ENCODE results near the gene CXCL11.

Gene CXCL11

GRCh38 chr4:76036855-76037254 is 985 bp upstream of the CXCL11 start:
- TF ChIP-seq EZH2phosphoT487 (IDR thresholded peaks at IDR 0.05; ENCODE audit: low read depth) (no peak), CTCF (IDR thresholded peaks at IDR 0.05; ENCODE audit: low read depth, low read length) (peak; percentile 15; the same call in 1 of the 2 replicates)
- Histone ChIP-seq H3K4me3 (ENCODE audit: low read length) (no peak overlapping the region), H4K20me1 (ENCODE audit: insufficient read depth, low read length) (no peaks in the 10 kb centered on the region), H3K27me3 (ENCODE audit: low read depth, low read length) (no peaks in the 10 kb centered on the region), H3K9me3 (ENCODE audit: insufficient read depth, low read length) (no peaks in the 10 kb centered on the region), H3K4me1 (ENCODE audit: low read length) (peaks cover 42% of the 10 kb centered on the region), H2AFZ (ENCODE audit: low read depth, low read length) (no peak overlapping the region), H3K9ac (ENCODE audit: low read length) (no peak overlapping the region), H3K79me2 (ENCODE audit: low read length) (no peaks in the 10 kb centered on the region), H3K36me3 (replicated peaks; ENCODE audit: low read depth, low read length) (peaks cover 3% of the 10 kb centered on the region), H3K4me2 (ENCODE audit: low read length) (no peak overlapping the region), H3K27ac (ENCODE audit: low read length) (no peak overlapping the region)

GRCh38 chr4:76035141-76035540 is 729 bp downstream of the CXCL11 start:
- Histone ChIP-seq H3K4me2 (ENCODE audit: low read length) (peak overlapping the region; percentile 27), H3K4me3 (ENCODE audit: low read length) (no peak overlapping the region), H3K4me1 (ENCODE audit: low read length) (peaks cover 28% of the 10 kb centered on the region), H3K27me3 (ENCODE audit: low read depth, low read length) (no peaks in the 10 kb centered on the region), H4K20me1 (ENCODE audit: insufficient read depth, low read length) (no peaks in the 10 kb centered on the region), H3K9me3 (ENCODE audit: insufficient read depth, low read length) (no peaks in the 10 kb centered on the region), H3K36me3 (replicated peaks; ENCODE audit: low read depth, low read length) (no peaks in the 10 kb centered on the region), H3K27ac (ENCODE audit: low read length) (peak overlapping the region; percentile 43), H2AFZ (ENCODE audit: low read depth, low read length) (peak overlapping the region; percentile 88), H3K9ac (ENCODE audit: low read length) (peak overlapping the region; percentile 32; the same call in 1 of the 2 replicates), H3K79me2 (ENCODE audit: low read length) (no peaks in the 10 kb centered on the region)
- no peak for TF ChIP-seq CTCF (IDR thresholded peaks at IDR 0.05; ENCODE audit: low read depth, low read length)
- no peak for TF ChIP-seq EZH2phosphoT487 (IDR thresholded peaks at IDR 0.05; ENCODE audit: low read depth)

GRCh38 chr4:76029300-76029699 is 6.6 kb downstream of the CXCL11 start:
- no peaks in the 10 kb centered on the region for H4K20me1 ChIP-seq (ENCODE audit: insufficient read depth, low read length)
- TF ChIP-seq EZH2phosphoT487 (IDR thresholded peaks at IDR 0.05; ENCODE audit: low read depth): no peak
- no peak for TF ChIP-seq CTCF (IDR thresholded peaks at IDR 0.05; ENCODE audit: low read depth, low read length)
- H2AFZ ChIP-seq (ENCODE audit: low read depth, low read length): 0 out of 2 replicates have a peak overlapping the region, but pooled peaks have one; percentile 13
- no peaks in the 10 kb centered on the region for H3K36me3 ChIP-seq (replicated peaks; ENCODE audit: low read depth, low read length)
- no peak overlapping the region for H3K27ac ChIP-seq (ENCODE audit: low read length)
- no peaks in the 10 kb centered on the region for H3K79me2 ChIP-seq (ENCODE audit: low read length)
- H3K4me3 ChIP-seq (ENCODE audit: low read length): no peak overlapping the region
- H3K9ac ChIP-seq (ENCODE audit: low read length): peak overlapping the region; percentile 63
- H3K27me3 ChIP-seq (ENCODE audit: low read depth, low read length): no peaks in the 10 kb centered on the region
- H3K4me1 ChIP-seq (ENCODE audit: low read length): peaks cover 35% of the 10 kb centered on the region
- H3K4me2 ChIP-seq (ENCODE audit: low read length): peak overlapping the region; percentile 79
- no peaks in the 10 kb centered on the region for H3K9me3 ChIP-seq (ENCODE audit: insufficient read depth, low read length)

- Histone ChIP-seq H4K20me1 (ENCODE audit: insufficient read depth, low read length) (no peaks in the 10 kb centered on the region), H3K4me1 (ENCODE audit: low read length) (peaks cover 42% of the 10 kb centered on the region), H3K4me2 (ENCODE audit: low read length) (peak overlapping the region; percentile 79), H3K36me3 (replicated peaks; ENCODE audit: low read depth, low read length) (no peaks in the 10 kb centered on the region), H3K4me3 (ENCODE audit: low read length) (peak overlapping the region; percentile 57), H2AFZ (ENCODE audit: low read depth, low read length) (peak overlapping the region; percentile 95), H3K9me3 (ENCODE audit: insufficient read depth, low read length) (no peaks in the 10 kb centered on the region), H3K79me2 (ENCODE audit: low read length) (0 out of 2 replicates have a peak, but pooled peaks cover under 1% of the 10 kb centered on the region), H3K9ac (ENCODE audit: low read length) (peak overlapping the region; percentile 63), H3K27me3 (ENCODE audit: low read depth, low read length) (no peaks in the 10 kb centered on the region), H3K27ac (ENCODE audit: low read length) (peak overlapping the region; percentile 45)
- TF ChIP-seq CTCF (IDR thresholded peaks at IDR 0.05; ENCODE audit: low read depth, low read length) (no peak), EZH2phosphoT487 (IDR thresholded peaks at IDR 0.05; ENCODE audit: low read depth) (no peak)
These were observed 7.5 kb downstream of the CXCL11 start for GRCh38 chr4:76028350-76028765.
